22Rv1 (cell line): ENCODE results near the gene CFAP92.

ENCODE experiments used
- CTCF ChIP-seq: fragments of 450-650 bp; IDR thresholded peaks from 2 replicates; pipeline ENCODE4 v1.5.1; 2017; ENCODE audit warnings: mild to moderate bottlenecking
- ZFX ChIP-seq: fragments of 450-650 bp; IDR thresholded peaks from 2 replicates; pipeline ENCODE4 v1.6.1; 2017; ENCODE audit warnings: antibody characterized with exemption, borderline replicate concordance

DNA sequence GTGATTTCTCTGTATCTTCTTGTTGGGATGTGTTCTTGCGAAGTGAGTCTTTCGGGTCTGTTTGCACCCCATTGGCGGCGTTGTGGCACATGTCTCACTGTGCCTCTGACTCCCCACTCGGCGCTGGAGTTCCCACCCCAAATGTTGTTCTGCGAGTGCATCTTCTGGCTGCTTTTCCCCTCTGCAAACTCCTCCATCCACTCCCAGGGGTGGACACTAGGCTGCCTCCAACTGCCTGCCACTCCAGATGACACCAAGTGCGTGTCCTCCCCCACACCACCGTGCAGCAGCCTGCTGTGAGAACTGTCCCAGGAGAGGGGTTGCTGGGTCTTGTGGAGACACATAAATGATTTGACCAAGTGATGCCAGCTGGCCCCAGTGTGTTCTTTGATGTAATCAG, 24.9 kb upstream of the CFAP92 start:
- no peak for TF ChIP-seq CTCF
- no peak for TF ChIP-seq ZFX
